Spleen (tissue), 7 donors: ENCODE measurements around the gene RCL1.

Experiments used
- POLR2A ChIP-seq, 3 donors: fragments of 450-650 bp; IDR thresholded peaks; one replicate each; pipeline ENCODE4 v1.5.1; 2017; ENCODE audit warnings: antibody characterized with exemption in 3 of 3, mild to moderate bottlenecking in 1 of 3
- POLR2AphosphoS5 ChIP-seq, 3 donors: sonication (generic); formaldehyde crosslinking; IDR thresholded peaks; one replicate each; pipeline ENCODE4 v1.5.1; 2017; ENCODE audit warnings: antibody characterized with exemption in 3 of 3
- TF ChIP-seq, protein P1 (sequence below), 11 experiments: fragments of 200-600 bp in 7 of 11; fragments of 450-650 bp in 4 of 11; sonication (generic) in 4 of 11; IDR thresholded peaks in 8 of 11; conservative IDR thresholded peaks in 3 of 11; 1 replicate in 7 of 11; 2 replicates in 4 of 11; pipeline versions ENCODE4 v1.4.0 to v1.8.0; 2016 to 2021; ENCODE audit warnings: antibody characterized with exemption in 11 of 11, inconsistent platforms in 4 of 11, mild to moderate bottlenecking in 1 of 11
- donor health status: DM: no; HTN: no; CAD: no; lungs with moderate emphysema.
- donor health status: DM: no; HTN: no; CAD: no.
- donor health status: DM: no; HTN: no; CAD: no.

DNA sequence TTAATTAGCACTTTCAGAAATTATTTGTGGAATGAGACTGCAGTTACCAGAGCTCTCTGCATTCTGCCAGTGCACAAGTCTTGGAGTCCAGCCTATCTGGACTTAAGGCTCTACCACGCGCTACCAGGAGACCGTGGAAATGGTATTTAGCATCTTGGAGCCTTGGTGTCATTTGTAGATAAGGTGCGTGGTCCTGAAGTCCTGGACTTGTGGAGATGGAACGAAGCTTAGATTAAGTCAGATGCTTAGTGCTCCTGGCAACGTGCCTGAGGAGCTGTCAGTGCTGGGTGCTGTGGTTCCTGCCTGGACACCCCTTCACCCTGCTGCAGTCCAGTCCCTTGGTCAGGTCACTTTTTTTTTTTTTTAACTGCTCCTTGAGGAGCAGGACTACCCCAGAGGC lies 59.7 kb downstream of the RCL1 start:
- TF ChIP-seq, protein P1, sequence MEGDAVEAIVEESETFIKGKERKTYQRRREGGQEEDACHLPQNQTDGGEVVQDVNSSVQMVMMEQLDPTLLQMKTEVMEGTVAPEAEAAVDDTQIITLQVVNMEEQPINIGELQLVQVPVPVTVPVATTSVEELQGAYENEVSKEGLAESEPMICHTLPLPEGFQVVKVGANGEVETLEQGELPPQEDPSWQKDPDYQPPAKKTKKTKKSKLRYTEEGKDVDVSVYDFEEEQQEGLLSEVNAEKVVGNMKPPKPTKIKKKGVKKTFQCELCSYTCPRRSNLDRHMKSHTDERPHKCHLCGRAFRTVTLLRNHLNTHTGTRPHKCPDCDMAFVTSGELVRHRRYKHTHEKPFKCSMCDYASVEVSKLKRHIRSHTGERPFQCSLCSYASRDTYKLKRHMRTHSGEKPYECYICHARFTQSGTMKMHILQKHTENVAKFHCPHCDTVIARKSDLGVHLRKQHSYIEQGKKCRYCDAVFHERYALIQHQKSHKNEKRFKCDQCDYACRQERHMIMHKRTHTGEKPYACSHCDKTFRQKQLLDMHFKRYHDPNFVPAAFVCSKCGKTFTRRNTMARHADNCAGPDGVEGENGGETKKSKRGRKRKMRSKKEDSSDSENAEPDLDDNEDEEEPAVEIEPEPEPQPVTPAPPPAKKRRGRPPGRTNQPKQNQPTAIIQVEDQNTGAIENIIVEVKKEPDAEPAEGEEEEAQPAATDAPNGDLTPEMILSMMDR (IDR thresholded peaks at IDR 0.05 in 8 of 11, conservative IDR thresholded peaks at IDR 0.05 in 3 of 11) = no peak
- no peak for TF ChIP-seq POLR2A (IDR thresholded peaks at IDR 0.05)
- TF ChIP-seq POLR2AphosphoS5 (IDR thresholded peaks at IDR 0.05) = no peak
